PC-9 (cell line): Measurements from ENCODE around the gene MADD.

Experiments used
- CTCF ChIP-seq: fragments of 200-600 bp; sonication (generic); conservative IDR thresholded peaks from 2 replicates; pipeline ENCODE4 v1.6.1; 2017; ENCODE audit warnings: mixed run types, antibody characterized with exemption, mild to moderate bottlenecking, moderate library complexity
- EZH2 ChIP-seq: fragments of 200-600 bp; sonication (generic); IDR thresholded peaks from 2 replicates; pipeline ENCODE4 v1.8.0; 2017; ENCODE audit warnings: antibody characterized with exemption, low read depth

DNA sequence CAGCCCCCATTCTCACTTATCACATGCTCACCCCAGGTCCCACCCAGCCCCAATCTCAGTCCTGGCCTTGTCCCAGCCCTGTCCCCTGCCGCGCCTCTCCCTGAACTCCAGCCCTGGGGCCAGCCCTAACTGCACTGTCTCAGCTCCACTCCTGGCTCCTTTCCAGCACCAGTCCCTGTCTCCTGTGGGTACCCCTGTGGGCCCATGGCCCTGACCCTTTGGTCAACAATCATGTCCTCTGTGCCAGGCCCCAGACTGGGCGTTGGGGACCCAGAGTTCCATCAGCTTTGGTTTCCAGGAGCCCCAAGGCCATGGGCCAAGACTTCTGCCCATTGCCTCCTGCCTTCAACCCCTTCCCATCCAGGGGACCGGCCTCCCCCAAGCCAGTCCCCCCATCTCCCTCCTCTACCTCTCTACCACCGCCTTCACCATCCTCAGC, 107.7 kb downstream of the MADD start:
- TF ChIP-seq CTCF (no peak), EZH2 (no peak)
